Uterus (tissue), 4 donors: ENCODE measurements around the gene PAPSS1. TPM values are rescaled to one million over a fixed set of nuclear protein-coding genes. Genes with fewer than 3 reads are reported as not detected.

Source experiments
- DNase-seq, 2 donors: peaks; one replicate each; pipeline ENCODE4 v3.0.0-alpha.2; 2019 to 2020
- H3K27ac ChIP-seq, 2 donors: fragments of 200-600 bp; sonication (generic); 1 replicate in 1 of 2; 2 replicates in 1 of 2; pipeline ENCODE4 v1.5.1; 2016 to 2018
- H3K27me3 ChIP-seq, 2 donors: fragments of 200-600 bp; sonication (generic); one replicate each; pipeline ENCODE4 v1.5.1; 2018 to 2019; ENCODE audit warnings: control low read depth in 1 of 2
- H3K36me3 ChIP-seq, 2 donors: fragments of 200-600 bp; sonication (generic); one replicate each; pipeline ENCODE4 v1.5.1; 2019; ENCODE audit warnings: control low read depth in 1 of 2
- H3K4me1 ChIP-seq, 2 donors: fragments of 200-600 bp; sonication (generic); one replicate each; pipeline ENCODE4 v1.5.1; 2018 to 2019; ENCODE audit warnings: control low read depth in 1 of 2
- H3K4me3 ChIP-seq, 2 donors: fragments of 200-600 bp; sonication (generic); 1 replicate in 1 of 2; 2 replicates in 1 of 2; pipeline ENCODE4 v1.5.1; 2018 to 2019; ENCODE audit warnings: mild to moderate bottlenecking in 1 of 2
- H3K9me3 ChIP-seq, 2 donors: fragments of 200-600 bp; sonication (generic); one replicate each; pipeline ENCODE4 v1.5.1; 2019; ENCODE audit warnings: control low read depth in 1 of 2
- CTCF ChIP-seq, 4 experiments: fragments of 200-600 bp in 2 of 4; fragments of 450-650 bp in 2 of 4; sonication (generic) in 2 of 4; IDR thresholded peaks; one replicate each; pipeline ENCODE4 v1.5.1; 2016 to 2019; ENCODE audit warnings: antibody characterized with exemption in 4 of 4, mild to moderate bottlenecking in 2 of 4, moderate library complexity in 1 of 4
- POLR2A ChIP-seq, 2 donors: fragments of 450-650 bp; IDR thresholded peaks; one replicate each; pipeline ENCODE4 v1.6.1; 2016; ENCODE audit warnings: antibody characterized with exemption in 2 of 2, mild to moderate bottlenecking in 1 of 2, moderate library complexity in 1 of 2
- intact Hi-C: fragments of 100-400 bp; cut with DNase I; formaldehyde crosslinking; loops from one replicate; pipeline ENCODE4 v1.15.1; 2023; ENCODE audit warnings: low total_unique reads
- total RNA-seq, 4 donors: library from RNA; depleted of rRNA in 3 of 4; stranded (reverse); fragments of >200 nt in 3 of 4; gene quantifications; one replicate each; pipeline versions ENCODE4 v1.1.0 to v1.2.4, GENCODE V29; 2014 to 2023
- donor health status: DM: yes; HTN: yes; CAD: no.

PAPSS1 gene
- total RNA-seq, 4 donors from 2014 or later = 17.4 to 81.8 (median 25.9) TPM

GRCh38 chr4:107586371-107586770 lies 133.7 kb downstream of the PAPSS1 start:
- intact Hi-C loops = no loop called here
- DNase-seq = no peak
- Histone ChIP-seq H3K27me3 (no peaks in the 10 kb centered on the region), H3K9me3 (peaks cover 0 to 5% of the 10 kb centered on the region in 2 donors), H3K27ac (no peak overlapping the region), H3K36me3 (no peaks in the 10 kb centered on the region), H3K4me3 (no peak overlapping the region), H3K4me1 (no peaks in the 10 kb centered on the region)
- TF ChIP-seq CTCF (IDR thresholded peaks at IDR 0.05) (no peak), POLR2A (IDR thresholded peaks at IDR 0.05) (no peak)

GRCh38 chr4:107579099-107579498 lies 140.9 kb downstream of the PAPSS1 start:
- Histone ChIP-seq H3K4me1 (no peaks in the 10 kb centered on the region), H3K36me3 (no peaks in the 10 kb centered on the region), H3K27ac (no peak overlapping the region), H3K4me3 (no peak overlapping the region), H3K9me3 (no peaks in the 10 kb centered on the region), H3K27me3 (no peaks in the 10 kb centered on the region)
- TF ChIP-seq CTCF (IDR thresholded peaks at IDR 0.05) (no peak), POLR2A (IDR thresholded peaks at IDR 0.05) (no peak)
- DNase-seq = no peak
- intact Hi-C loops = no loop called here

DNA sequence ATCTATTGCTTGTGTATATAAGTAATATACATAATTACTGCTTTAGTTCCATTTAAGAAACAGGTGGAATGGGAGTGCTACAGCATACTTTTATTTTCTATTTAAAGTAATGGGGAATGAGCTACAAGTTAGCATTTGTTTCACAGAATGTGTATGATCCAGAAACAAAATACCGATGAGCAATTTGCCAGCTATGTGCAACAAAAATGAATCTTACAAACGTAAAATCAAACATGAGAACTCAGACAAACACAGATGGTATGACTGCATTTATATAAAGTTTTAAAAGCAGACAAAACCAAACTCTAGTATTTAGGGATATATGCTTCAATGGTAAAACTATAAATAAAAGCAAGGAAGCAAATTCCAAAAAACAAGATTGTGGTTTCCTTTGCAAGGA lies 141.7 kb downstream of the PAPSS1 start:
- H3K36me3 ChIP-seq = no peaks in the 10 kb centered on the region
- no peak overlapping the region for H3K27ac ChIP-seq
- no peaks in the 10 kb centered on the region for H3K4me1 ChIP-seq
- H3K27me3 ChIP-seq = no peaks in the 10 kb centered on the region
- intact Hi-C loops = no loop called here
- H3K4me3 ChIP-seq = no peak overlapping the region
- DNase-seq = no peak
- no peak for TF ChIP-seq CTCF (IDR thresholded peaks at IDR 0.05)
- TF ChIP-seq POLR2A (IDR thresholded peaks at IDR 0.05) = no peak
- no peaks in the 10 kb centered on the region for H3K9me3 ChIP-seq

DNA sequence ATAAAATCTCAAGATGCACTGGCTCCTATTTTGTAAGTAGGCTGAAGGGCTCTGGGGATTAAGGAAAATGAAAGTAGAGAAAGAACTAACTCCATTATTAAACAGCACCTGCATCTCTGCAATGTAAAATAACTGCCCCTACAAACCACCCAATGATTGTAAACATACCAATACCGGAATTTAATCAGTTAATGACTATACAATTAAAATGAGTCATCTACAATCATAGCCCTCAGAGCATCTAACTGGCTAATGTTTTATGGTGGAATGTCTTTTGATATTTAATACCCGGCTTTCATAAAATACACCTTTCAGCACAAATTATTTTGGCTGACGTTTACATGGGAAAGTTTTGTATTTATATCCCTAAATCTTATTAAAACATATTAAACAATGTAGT lies 142.3 kb downstream of the PAPSS1 start:
- intact Hi-C loops = no loop called here
- TF ChIP-seq CTCF (IDR thresholded peaks at IDR 0.05) (no peak), POLR2A (IDR thresholded peaks at IDR 0.05) (no peak)
- Histone ChIP-seq H3K27ac (no peak overlapping the region), H3K4me1 (no peaks in the 10 kb centered on the region), H3K4me3 (no peak overlapping the region), H3K27me3 (no peaks in the 10 kb centered on the region), H3K9me3 (no peaks in the 10 kb centered on the region), H3K36me3 (no peaks in the 10 kb centered on the region)
- no peak for DNase-seq

- intact Hi-C loops = no loop called here
- Histone ChIP-seq H3K27ac (no peak overlapping the region), H3K36me3 (no peaks in the 10 kb centered on the region), H3K9me3 (no peaks in the 10 kb centered on the region), H3K4me3 (no peak overlapping the region), H3K27me3 (no peaks in the 10 kb centered on the region), H3K4me1 (no peaks in the 10 kb centered on the region)
- DNase-seq = no peak
- no peak for TF ChIP-seq POLR2A (IDR thresholded peaks at IDR 0.05)
- no peak for TF ChIP-seq CTCF (IDR thresholded peaks at IDR 0.05)
These were observed 144.8 kb downstream of the PAPSS1 start for GRCh38 chr4:107575243-107575642.
